HepG2 (cell line): ENCODE data around the gene AHCYL2.

ENCODE experiments used
- EP300 ChIP-seq, 3 experiments: sonication (generic) in 1 of 3; formaldehyde crosslinking in 1 of 3; IDR thresholded peaks; 2 replicates each; pipeline versions ENCODE4 v1.5.1 to v1.6.1; 2011 to 2020; ENCODE audit warnings: low read depth in 2 of 3, low read length in 2 of 3, borderline replicate concordance in 1 of 3, improper control_type of control experiment in 1 of 3, mild to moderate bottlenecking in 1 of 3, missing genetic modification reagents in 1 of 3, moderate library complexity in 1 of 3
- FOXA1 ChIP-seq, 2 experiments: fragments of 450-650 bp in 1 of 2; sonication (generic) in 1 of 2; formaldehyde crosslinking in 1 of 2; IDR thresholded peaks; 2 replicates each; pipeline versions ENCODE4 v1.4.0 to v1.6.1; 2016 to 2020; ENCODE audit warnings: missing genetic modification reagents in 1 of 2
- HMG20A ChIP-seq: IDR thresholded peaks from 2 replicates; pipeline ENCODE4 v1.6.1; 2016; ENCODE audit warnings: borderline replicate concordance
- MYNN ChIP-seq: sonication (generic); formaldehyde crosslinking; IDR thresholded peaks from 2 replicates; pipeline ENCODE4 v1.4.0; 2020; ENCODE audit warnings: mild to moderate bottlenecking, low read depth, missing genetic modification reagents
- ZFP37 ChIP-seq: sonication (generic); formaldehyde crosslinking; IDR thresholded peaks from 2 replicates; pipeline ENCODE4 v1.4.0; 2020; ENCODE audit warnings: missing genetic modification reagents, borderline replicate concordance
- ZKSCAN1 ChIP-seq: fragments of 150-350 bp; IDR thresholded peaks from 2 replicates; pipeline ENCODE4 v1.6.1; 2014; ENCODE audit warnings: low read length

- TF ChIP-seq MYNN (CRISPR knock-in tag) (no peak), ZFP37 (no peak), FOXA1 (IDR thresholded peaks at IDR 0.05) (no peak), FOXA1 (CRISPR knock-in tag; IDR thresholded peaks at IDR 0.05) (no peak), HMG20A (no peak), ZKSCAN1 (no peak), EP300 (IDR thresholded peaks at IDR 0.05; ENCODE audit: low read depth in 2 of 2, low read length in 2 of 2) (no peak), EP300 (CRISPR knock-in tag; IDR thresholded peaks at IDR 0.05; ENCODE audit: borderline replicate concordance) (no peak)
These were observed 20.7 kb downstream of the AHCYL2 start for GRCh38 chr7:129245533-129245932.
